GOT3 (cell line): ENCODE results near the gene CASP12.
"Not testable (repeated sequence)": the region's sequence is repeated elsewhere in the genome, so short reads cannot be mapped to it uniquely, and the experiment has no call there.

Experiments used
- DNase-seq: peaks from one replicate; lab custom pipeline; 2025; ENCODE audit warnings: mixed read lengths; lab: John Stamatoyannopoulos, UW

The CASP12 gene

DNA sequence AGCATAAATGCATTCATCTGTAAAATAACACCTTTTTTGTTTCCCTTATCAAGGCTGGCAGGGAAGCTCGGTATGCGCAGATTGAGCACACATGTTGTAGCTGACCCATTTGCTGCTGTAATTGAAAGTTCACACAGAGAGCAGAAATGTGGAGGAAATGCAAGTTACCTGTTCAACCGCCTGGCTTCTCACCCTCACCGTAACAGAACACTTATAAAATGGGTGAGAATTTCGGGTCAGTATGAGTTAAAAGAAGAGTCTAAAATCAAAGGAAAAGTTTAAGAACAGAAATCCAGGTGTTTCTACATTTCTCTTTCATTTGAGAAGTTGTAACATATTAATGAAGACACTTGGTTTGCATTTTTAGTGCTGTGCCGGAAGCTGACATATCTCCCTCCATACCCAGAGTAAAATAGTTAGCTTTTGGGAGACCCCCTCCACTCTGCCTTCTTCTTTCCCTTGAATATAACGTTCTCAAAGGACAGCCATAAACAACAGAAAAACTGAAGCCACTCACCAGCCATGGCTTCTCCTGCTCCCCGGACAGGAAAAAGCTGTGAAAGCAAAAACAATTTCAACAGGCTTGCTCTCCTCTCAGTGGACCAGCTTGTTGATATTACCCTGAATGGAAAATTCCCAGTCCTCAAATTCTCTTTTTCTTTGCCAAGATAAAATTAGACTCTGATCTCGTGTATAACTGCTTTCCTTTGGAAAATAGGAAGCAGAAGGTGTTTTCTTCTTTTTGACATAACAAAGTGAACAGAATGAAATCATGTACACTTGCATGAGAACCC lies at the start of gene CASP12:
TSS of gene CASP12 (minus strand) at position 570 of the 794 bp plus-strand sequence.
- DNase-seq: no peak

DNA sequence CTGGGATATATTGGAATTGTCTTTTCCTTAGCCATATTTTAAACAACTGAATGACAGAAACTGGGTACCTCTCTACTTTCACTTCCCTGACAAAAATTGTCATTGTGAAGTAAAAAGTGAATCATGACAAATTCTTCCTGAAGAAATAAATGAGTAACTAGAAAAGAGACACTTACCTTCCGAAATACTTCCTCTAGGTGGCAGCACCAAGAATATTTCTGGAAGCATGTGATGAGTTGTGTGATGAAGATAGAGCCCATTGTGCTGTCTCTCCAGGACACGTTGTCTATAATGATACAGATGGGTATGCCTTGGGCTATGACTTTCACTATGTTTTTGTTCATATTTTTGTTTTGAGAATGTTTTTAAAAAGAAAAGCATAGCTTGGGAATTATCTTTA lies 48.6 kb upstream of the CASP12 start:
- no peak for DNase-seq

DNA sequence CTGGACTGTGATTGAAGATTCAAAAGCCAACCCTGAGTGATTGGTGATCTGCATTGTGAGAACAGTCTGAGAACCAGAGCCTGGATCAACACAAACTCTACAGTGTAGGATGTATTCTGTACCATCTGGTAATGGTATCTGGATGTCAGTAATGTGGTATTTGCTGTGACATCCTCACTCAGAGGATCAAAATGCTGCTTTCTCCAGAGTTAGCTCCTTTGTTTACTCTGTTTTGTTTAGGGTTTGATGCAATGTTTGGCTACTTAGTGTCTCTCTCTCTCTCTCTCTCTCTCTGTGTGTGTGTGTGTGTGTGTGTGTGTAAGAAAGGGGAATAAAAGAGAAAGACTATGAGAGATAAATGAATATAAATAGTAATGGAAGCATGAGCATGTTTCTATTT lies 45.8 kb upstream of the CASP12 start:
- DNase-seq: no peak

DNA sequence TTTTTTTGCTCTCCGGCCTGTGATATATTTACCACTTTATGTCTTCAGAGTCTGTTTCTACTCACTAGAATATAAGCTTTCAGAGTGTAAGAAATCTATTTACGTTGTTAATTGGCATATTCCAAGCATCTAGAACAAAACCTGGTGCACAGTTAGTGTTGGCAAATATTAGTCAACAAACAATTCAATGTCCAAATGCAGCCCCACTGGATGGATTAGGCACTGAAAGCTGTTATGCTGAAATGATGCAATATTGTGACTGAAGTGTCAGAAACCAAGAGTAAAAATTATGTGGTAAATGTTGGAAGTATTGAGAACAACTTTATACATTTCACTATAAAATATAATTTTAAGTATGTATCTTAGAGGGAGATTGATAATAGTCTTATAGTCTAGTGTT lies 45.3 kb upstream of the CASP12 start:
- DNase-seq: no peak

DNA sequence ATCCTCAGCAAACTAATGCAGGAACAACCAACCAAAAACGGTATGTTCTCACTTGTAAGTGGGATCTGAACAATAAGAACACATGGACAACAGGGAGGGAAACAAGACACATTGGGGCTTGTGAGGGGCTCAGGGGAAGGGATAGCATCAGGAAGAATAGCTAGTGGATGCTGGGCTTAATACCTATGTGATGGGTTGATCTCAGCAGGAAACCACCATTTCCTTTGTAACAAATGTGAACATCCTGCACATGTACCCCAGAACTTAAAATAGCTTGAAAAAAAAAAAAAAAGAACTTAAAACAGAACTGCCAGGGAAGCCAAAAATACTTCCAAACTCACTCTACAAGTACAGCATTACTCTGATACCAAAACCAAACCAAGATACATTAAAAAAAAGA lies 36.3 kb upstream of the CASP12 start:
- no peak for DNase-seq

DNA sequence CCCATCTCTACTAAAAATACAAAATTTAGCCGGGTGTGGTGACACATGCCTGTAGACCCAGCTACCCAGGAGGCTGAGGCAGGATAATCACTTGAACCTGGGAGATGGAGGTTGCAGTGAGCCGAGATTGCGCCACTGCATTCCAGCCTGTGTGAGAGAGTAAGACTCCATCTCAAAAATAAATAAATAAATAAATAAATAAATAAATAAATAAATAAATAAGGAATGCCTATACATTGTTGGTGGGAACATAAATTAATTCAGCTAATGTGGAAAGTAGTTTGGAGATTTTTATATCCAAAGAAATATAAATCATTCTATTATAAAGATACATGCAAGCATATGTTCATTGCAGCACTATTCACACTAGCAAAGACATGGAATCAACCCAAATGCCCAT lies 35.8 kb upstream of the CASP12 start:
- DNase-seq: not testable (repeated sequence)

DNA sequence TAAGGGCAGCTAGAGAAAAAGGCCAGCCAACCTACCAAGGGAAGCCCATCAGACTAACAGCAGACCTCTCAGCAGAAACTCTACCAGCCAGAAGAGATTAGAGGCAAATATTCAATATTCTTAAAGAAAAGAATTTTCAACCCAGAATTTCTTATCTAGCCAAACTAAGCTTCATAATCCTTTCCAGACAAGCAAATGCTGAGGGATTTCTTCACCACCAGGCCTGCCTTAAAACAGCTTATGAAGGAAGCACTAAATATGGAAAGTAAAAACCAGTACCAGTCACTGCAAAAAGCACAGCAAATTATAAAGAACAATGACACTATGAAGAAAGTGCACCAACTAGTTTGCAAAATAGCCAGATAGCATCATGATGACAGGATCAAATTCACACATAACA lies 30.6 kb upstream of the CASP12 start:
- no peak for DNase-seq

DNA sequence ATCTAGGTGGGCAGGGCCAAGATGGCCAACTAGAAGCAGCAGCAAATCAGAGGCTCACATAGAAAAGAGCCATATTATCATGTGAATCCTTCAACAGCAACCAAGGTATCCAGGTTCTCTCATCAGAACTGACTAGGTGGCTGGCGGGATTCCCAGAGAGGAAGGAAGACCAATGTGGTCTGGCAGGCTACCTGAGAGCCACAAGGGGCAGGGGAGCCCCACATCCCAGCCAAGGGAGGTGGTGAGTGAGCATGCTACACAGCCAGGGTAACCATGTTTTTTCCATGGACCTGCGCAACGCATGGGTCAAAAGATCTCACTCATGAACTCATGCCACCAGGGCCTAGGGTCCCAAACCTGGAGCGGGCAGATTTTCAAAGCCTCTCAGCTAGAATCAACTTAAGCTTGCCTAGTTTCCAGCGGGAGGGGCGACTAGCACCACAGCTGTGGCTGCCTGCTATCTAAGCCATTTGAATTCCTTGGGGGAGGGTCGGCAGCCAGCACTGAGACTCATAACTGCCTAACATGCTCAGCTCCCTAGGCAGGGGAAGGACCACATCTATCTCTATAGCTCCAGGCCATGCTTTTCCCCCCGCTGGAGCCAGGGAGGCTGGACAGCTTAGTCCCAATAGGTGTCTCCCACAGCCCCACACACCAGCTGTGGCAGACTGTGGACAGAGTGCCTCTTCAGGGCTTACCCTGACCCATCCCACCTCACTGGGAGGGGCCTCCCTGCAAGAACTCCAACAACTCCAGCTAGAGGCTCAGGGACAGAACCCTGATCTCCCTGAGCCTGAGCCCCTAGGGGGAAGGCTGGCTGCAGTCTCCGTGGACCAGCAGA lies 28.7 kb upstream of the CASP12 start:
- no peak for DNase-seq

DNA sequence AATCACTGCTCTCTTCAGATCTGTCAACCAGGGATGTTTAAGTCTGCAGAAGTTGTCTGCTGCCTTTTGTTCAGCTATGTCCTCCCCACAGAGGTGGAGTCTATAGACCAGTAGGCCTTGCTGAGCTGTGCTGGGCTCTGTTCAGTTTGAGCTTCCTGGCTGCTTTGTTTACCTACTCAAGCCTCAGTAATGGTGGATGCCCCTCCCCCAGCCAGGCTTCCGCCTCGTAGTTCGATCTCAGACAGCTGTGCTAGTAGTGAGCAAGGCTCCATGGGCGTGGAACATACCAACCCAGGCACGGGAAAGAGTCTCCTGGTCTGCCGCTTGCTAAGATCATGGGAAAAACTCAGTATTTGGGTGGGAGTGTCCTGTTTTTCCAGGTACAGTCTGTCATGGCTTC lies 27.6 kb upstream of the CASP12 start:
- DNase-seq: no peak

DNA sequence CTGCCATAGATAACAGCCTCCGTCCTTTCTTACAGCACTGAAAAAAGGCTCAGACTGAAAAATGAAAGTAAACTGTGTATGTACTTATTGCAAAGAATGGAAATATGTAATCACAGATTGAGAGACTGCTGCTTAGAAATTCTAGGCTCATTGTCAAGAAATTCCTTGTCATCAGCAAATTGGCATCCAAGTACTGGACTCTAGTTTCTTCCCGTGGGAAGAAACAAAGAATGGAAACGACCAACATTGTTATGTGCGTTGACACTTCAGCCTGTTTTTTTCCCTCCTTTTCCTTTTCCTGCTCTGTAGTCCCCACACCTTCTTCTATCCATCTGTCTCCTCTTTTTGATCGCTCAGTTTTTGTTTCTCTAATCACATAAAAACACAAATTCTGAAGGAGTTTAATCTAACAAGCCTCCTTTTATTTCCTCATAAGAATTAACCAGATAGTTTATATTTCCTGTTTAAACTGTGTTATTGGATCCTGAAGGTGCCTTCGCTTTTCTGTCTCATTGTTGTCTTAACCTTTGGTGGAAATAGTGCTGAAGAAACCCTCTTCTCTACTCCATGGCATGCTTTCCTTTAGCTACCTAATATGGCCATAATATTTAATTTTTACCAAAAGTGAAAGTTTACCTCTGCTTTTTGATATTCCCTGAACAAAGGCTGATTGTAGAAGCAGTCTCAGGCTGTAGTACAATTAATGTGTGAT lies 20.0 kb upstream of the CASP12 start:
- no peak for DNase-seq

DNA sequence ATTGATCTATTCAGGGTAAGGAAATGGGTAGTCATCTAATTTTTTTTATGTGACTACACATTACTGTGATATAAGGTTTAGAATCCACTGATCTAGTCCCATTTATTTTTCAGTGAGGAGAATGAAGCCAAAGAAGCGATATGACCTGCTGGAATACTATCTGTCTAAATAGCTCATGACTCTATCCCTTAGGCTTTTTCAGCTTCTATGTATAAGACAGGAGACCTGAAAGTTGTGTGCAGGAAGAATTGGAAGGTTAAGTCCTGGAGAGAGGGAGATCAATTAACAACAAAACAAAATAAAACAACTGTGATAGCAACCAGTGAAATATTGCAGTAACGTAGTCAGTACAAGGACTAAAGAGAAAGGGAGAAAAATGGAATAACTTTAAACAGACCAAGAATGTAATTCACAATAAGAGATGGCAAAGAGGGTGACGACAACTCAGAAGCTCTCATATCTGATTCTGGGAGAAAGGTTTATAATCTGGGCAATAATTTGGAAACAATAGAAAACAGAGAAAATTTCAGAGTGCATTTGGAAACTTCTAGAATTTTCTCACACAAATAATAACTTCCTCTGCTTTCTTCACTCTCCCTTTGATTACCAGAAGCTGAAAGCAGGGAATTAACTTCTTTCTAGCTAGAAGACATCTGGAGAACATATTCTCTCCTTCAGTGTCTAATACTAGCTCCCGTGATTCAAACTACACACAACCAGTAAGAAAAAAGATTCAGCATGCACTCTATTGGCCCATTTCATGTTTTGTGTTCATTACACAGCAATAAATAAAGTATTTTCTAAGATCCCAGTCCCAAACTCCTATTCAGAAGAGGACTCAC lies 19.2 kb upstream of the CASP12 start:
- DNase-seq: no peak

DNA sequence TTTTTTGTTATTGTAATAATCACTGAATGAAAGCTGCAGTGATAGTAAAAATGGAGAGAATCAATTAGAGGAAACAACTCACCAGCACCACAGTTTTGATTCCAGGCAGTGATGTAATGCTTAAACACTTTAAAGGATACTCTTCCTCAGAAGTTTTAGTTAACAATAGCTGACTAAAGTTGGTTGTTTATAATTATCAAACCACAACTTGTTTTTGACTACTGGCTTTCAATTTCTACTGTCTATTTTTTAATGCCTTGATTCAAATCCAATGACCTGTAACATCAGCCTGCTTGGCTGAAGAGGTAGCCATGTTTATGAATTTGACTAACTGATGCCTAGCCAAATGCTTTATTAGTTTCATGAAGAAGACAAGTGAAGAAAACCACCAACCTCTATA lies 18.2 kb upstream of the CASP12 start:
- no peak for DNase-seq

DNA sequence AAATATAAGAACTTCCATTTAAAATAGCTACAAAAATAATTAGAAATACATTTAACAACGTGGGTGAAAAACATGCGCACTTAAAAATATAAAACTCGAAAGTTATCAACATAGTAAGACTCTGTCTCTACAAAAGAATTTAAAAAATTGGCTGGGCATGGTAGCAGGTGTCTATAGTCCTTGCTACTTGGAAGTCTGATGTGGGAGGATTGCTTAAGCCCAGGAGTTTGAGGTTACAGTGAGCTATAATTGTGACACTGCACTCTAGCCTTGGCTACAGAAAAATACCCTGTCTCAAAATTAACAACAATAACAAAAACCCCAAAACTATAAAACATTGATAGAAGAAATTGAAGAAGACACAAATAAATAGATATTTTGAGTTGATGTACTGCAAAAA lies 13.8 kb upstream of the CASP12 start:
- no peak for DNase-seq

DNA sequence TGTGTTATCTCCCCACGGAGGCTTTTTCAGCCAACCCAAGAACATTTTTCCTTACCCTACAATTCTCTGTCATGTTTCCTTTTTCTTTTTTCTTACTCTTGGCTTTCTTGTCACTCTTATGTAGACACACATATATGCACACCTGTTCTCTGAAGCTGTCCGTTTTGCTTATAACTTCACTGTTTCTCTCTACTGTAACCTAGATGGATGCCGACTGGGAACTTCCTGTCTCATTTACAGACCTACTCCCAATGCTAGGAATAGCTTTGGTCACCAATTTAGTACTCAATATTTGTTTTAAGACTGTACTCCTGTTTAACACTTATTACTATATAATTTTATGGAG lies 9.9 kb upstream of the CASP12 start:
- no peak for DNase-seq

DNA sequence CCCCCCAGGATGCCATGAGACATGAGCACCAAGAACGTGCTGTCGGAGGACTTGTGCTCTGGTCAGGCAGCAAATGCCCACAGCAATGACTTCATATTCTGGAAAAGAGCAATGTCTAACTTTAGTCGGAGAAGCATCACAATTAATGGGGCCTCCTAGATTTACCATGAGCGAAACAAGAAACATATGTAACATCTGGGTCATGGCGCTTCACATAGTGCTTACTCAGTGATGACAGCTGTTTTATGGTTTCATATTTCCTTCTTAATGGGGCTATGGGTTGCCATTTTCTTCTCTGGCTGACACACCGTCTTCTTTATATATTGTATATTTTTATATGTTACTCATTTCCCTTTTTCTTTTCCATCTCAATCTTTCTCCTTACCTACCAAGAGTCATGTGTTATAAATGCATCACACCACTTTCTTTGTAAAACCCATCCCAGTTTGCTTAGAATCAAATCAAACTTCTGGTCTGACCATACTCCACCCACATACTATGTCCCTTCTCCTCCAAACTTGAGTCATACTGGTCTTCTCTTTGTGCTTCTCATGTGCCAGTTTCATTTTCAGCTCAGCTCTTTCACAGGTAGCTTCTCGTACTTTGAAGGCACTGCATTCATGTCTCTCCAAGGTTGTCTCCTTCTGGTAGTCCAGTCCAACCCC lies 9.4 kb upstream of the CASP12 start:
- no peak for DNase-seq

DNA sequence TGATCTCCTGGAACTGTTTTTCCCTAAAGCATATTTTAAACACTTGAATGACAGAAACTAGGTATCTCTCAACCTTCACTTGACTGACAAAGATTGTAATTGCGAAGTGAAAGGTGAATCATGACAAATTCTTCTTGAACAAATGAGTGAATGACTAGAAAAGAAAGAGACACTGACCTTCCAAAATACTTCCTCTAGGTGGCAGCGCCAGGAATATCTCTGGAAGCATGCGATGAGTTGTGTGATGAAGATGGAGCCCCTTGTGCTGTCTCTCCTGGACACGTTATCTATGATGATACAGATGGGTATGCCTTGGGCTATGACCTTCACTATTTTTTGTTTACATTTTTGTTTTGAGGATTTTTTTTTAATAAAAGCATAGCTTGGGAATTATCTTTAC lies 7.0 kb upstream of the CASP12 start:
- DNase-seq: no peak

DNA sequence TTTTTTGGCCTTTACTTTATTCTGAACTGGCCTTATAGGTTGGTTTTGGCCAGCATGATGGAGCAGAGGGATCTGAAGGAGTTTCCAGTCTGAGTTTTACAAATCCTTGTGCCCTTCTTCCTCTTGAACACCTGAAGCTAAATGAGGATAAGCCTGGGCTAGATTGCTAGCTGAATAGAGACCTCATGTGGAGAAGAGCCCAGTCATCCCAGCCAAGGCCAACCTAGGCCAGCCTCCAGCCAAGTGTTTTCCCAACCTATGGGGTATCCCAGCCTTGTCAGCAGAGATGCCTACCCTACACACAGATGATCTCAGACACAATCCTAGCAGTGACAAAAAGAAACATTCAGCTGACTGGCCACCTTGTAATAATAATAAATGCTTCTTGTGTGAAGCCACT lies 966 bp upstream of the CASP12 start:
- DNase-seq: no peak

DNA sequence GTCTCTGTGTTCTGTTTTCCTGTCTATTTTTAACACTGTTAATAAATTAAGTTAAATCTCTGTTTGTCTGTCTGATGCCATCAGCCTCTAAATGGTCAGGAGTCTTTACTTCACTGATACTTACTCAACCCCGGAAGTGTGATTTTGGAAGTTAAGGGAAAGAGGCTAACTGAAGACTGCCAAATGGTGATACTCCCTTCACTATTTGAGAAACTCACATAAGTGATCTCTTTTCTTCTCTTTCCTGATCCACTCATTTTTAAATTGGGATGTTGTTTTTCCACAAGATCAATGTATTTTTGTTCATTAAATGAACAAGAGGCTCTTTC lies 389 bp upstream of the CASP12 start:
- no peak for DNase-seq

DNA sequence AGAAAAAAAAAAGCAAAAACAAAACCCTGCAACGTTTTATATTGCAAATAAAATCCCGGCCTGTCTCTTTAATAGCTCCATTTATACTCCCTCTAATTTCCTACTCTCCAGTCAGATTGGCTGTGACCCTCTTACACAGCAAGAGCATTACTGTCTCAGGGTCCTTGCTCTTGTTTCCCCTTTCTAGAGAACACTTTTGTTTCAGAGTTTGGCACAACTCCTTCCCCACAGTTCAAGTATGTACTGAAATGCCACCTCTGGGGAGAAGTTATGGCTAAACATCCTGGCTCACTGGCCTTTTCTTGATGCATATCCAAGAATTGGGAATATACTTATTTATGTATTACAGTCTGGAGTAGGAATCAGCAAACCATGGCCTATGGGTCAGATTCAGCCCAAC lies 2.6 kb downstream of the CASP12 start:
- no peak for DNase-seq

DNA sequence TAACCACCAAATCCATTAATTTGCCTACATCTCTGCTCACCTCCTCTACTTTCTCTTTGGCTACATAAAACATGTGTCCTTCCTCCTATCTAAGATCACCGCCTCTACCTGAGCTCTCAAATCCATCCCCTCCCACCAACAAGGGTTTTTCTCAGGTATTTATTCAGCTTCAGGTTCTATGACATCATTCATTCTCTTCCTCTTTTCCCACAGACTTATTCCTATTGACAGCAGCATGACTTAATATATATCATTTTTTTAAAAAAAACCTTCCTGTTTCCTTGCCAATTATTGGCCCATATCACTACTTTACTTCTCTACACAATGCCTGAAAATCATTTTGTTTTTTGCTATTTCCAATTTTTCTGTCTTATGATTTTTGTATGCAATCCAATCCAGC lies 4.4 kb downstream of the CASP12 start:
- DNase-seq: no peak

DNA sequence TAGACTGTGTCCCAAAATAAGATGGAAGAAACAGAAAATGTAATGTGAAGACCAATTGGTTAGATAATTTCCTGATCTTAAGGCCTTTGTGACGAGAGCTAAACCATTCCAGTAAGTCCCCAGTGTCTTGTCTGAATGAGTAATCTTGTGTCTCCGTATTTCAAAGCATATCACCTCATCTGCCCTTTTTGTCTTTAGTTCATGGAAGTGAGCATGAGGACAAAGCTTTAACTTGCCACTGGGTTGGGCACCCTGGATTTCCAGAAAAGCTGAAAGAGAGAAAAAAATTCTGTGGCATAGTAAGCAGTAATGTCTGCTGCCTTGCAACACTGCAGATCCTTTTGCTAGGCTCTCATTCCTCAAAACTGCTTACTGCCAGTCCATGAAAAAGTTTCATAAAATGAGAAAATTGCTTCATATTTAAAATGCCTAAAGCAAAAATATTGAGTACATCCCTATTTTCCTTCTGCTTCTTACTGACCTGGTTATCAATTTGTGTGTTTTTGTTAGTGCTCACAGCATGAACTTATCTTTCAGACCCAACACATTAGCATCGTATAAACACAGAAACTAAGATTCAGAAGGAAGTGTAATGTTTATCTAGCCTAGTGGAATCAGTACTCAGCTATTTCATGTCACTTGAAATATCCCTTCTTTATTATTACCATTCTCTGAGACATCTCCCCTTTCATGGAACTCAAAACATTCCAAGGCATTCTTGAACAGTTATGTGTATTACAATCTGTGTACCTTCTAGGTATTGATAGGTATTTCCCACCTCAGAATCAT lies 5.3 kb downstream of the CASP12 start:
- no peak for DNase-seq
